GM18507 (cell line): ENCODE results near the gene PPFIA2.

Source experiments
- DNase-seq: peaks from one replicate; pipeline ENCODE4 v3.0.0; 2011; ENCODE audit warnings: low read depth; ENCODE audit not compliant: insufficient read length; ENCODE audit errors: extremely low spot score
- FAIRE-seq: peaks from 2 replicates; lab custom pipeline; 2011; peaks lifted over from hg19 to GRCh38; lab: Jason Lieb, UNC

PPFIA2 gene

GRCh38 chr12:81472934-81473333 is 286.2 kb downstream of the PPFIA2 start:
- DNase-seq (no peak), FAIRE-seq (no peak)

DNA sequence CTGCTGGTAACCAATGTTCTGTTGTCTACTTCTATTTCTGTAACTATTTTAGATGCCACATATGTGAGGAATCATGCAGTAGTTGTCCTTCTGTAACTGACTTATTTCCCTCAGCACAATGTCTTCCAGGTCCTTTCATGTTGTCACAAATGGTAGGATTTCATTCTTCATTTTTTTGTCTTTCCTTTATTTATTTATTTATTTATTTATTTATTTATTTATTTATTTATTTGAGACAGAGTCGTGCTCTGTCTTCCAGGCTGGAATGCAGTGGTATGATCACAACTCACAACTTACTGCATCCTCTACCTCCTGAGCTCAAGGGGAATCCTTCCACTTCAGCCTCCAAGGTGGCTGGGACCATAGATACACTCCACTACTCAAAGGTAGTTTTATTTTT is 288.2 kb downstream of the PPFIA2 start:
- no peak for DNase-seq
- FAIRE-seq: no peak

DNA sequence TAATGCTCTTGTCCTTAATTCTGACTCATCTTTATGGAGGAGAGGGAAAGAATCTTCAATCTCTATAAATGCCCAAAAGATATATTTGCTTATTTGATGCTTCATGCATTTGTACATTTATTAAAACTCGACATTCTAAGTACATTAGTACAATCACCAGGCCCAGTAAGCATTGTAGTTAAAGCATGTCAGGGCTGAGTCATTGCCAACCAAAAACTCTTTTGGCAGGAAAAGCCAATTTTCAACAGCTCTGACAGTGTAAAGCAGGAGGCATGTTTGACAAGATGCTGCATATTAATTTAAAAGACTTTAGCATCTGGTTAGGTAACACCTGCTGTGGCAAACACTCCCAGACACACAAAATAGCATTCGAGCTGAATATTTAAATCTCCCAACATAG is 290.9 kb downstream of the PPFIA2 start:
- no peak for DNase-seq
- FAIRE-seq: no peak

- FAIRE-seq: no peak
These were observed 293.3 kb downstream of the PPFIA2 start for GRCh38 chr12:81465876-81466275.

DNA sequence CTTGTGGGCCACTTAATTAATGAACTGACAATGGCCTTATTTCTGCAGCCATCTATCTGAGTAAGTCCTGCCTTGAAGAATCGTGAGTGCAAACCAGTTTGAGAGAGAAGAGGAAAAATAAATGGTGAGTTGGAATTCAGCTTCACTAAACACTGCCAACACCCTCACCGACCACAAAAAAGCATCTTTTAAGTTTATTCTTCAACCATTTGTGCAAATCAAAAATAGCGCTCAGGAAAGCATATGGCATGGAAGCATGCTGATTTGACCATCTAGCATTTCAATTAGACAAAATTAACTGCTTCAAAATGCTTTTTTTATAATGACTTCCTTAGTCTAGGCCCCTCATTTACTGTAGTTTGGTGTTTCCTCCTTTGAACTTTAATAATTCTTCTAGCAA is 294.0 kb downstream of the PPFIA2 start:
- DNase-seq: no peak
- no peak for FAIRE-seq

More at GRCh38 chr12:81465876-81466275, 293.3 kb downstream of the PPFIA2 start:
- no peak for DNase-seq

GRCh38 chr12:81461163-81461562 is 298.0 kb downstream of the PPFIA2 start:
- FAIRE-seq: no peak
- DNase-seq: no peak

DNA sequence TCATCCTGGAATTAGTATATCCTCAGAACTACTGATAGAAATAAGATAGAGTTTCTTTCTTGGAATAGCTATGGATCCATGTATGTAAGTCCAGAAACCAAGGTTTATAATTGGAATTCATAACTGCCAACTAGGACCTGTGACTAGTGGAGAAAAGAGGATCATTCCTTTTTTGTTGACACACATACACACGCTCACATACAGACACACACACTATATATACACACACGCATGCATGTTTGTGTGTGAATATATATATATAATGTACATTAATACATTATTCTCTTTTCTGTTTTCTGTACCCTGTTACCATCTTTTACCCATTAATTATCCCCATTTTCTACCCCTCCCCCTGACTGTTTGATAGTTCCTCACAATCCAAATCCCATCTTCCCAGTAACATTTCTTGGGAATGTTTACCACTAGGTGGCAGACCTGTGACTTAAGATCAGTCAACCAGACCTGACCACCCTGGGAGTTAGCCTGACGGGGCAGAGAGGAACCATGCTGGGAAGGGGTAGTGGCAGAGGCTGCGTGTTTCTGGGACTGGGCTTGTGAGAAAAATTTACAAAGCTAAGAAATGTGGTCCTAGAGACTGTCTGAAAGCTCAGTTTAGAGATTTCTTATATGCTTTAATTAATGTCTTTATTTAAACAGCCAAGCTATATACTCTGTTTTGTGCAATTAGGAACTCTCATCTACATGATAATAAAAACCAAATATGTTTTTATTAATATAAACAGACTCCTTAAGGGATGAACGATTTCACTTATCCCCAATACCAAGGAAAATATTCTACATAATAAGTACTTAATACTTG is 308.0 kb downstream of the PPFIA2 start:
- FAIRE-seq (no peak), DNase-seq (no peak)

DNA sequence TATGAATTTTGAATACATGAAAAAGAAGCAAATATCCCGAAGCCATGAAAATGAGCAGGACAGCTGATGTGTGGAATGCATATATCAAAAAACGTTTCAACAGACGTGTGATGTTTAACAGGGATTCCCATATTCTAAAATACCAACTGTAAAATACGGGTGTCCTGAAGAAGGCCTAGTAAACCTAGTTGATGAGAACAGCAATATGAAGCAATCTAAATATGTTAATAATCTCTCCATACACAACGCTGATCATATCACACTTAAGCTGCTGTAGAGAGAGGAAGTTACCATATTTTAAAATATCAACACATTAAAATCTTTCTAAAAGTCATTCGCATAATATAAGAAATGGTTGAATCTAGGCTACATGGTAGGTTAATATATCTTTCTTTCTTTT is 317.5 kb downstream of the PPFIA2 start:
- no peak for FAIRE-seq
- no peak for DNase-seq

GRCh38 chr12:81440001-81440400 is 319.1 kb downstream of the PPFIA2 start:
- DNase-seq (no peak), FAIRE-seq (no peak)

GRCh38 chr12:81439344-81439743 is 319.8 kb downstream of the PPFIA2 start:
- DNase-seq (no peak), FAIRE-seq (no peak)

DNA sequence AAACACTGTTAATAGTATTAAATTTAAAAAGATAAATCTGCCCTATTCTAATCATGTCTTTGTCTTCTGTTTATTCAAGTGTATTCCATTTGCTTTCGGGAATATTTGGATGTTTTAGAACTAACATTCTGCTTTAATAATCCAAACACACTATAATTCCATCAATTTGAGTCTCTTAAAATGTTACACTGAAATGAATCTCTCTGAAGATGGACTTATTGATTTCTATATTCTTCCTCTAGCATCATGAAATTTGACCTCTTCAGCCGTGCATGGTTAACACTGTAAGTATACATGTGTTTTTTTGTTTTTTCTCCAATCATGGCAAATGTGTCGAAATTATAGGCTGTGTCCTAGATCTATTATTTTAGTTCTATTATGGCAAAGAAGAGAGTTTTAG is 342.1 kb downstream of the PPFIA2 start:
- FAIRE-seq (no peak), DNase-seq (no peak)

DNA sequence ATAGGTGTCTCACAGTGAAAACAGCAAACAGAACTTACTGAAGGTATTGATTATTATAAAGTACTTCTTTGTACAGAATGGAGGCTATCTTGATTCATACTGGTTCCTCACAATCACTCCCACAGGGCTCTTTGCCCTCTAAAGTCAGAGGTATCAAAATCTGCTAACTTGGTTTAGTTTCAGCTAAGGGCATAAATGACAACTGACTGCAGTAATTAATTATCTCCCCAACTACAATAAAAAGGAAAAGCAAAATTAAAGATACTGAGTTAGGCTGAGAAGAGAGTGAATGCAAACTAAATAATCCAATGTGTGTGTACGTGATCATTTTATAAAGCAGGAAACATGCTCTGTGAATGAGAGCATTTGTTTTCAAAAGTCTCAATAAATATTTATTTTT is 342.6 kb downstream of the PPFIA2 start:
- DNase-seq (no peak), FAIRE-seq (no peak)

GRCh38 chr12:81414441-81414840 is 344.7 kb downstream of the PPFIA2 start:
- DNase-seq (no peak), FAIRE-seq (no peak)

GRCh38 chr12:81412940-81413339 is 346.2 kb downstream of the PPFIA2 start:
- no peak for DNase-seq
- no peak for FAIRE-seq

DNA sequence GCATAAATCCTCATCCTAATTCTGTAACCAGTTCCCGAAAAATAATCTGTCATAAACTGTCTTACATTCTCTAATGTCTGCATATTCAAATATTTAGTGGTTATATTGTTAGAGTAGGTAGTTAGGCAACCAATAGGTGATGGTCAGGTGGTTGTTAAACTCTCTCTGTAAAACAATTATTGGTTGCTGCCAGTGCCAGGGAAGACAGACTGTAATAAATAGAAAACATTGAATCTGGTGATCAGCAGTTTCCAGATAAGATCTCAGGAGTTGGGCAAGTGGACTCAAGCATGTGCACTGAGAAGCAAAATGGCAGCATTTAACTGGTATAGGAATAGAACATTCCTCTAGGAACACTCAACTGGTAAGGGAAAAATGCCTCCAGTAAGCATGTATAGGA is 355.8 kb downstream of the PPFIA2 start:
- FAIRE-seq: no peak
- no peak for DNase-seq

GRCh38 chr12:81401241-81401640 is 357.9 kb downstream of the PPFIA2 start:
- FAIRE-seq (no peak), DNase-seq (no peak)

- FAIRE-seq (no peak), DNase-seq (no peak)
These were observed 359.1 kb downstream of the PPFIA2 start for GRCh38 chr12:81400024-81400423.

DNA sequence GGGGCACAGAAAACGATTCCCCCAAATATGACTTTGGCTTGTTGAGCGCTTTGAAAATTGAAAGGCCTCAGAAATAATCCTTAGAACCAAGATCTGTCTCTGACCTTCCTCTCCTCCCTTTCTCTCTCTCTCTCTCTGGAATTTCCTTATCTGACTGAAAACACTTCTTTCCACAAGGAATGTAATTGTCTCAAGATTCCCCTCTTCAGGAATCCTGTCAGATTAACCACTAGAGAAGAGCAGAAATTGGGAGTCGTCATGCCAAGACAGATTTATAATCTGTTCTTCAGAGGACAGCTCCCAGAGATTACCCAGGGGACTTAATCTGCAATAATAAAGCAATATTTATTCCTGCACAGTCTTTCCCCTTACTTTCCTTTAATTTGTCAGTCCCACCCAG is 363.7 kb downstream of the PPFIA2 start:
- FAIRE-seq (no peak), DNase-seq (no peak)

DNA sequence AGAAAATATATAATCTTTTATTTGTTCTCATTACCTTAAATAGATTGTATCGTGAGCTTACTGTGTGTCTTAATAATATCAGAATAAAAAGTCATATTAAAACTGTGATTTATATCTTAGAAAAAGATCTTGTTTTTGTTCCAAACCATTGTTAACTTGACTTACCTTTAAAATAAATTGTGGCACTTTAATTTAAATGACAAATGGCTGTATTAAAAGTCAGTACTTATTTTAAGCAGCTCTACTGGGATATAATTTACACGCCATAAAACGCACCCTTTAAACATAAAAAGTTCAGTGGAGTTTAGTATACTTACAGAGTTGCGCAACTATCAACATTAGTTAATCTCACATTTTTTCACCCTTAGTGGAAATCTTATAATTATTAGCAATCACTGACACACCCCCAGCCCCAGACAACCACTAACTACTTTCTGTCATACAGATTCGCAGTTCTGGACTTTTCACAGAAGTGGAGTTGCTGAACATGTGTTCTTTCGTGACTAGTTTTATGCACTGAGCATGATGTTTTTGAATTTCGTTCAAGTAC is 369.5 kb downstream of the PPFIA2 start:
- no peak for DNase-seq
- FAIRE-seq: no peak

DNA sequence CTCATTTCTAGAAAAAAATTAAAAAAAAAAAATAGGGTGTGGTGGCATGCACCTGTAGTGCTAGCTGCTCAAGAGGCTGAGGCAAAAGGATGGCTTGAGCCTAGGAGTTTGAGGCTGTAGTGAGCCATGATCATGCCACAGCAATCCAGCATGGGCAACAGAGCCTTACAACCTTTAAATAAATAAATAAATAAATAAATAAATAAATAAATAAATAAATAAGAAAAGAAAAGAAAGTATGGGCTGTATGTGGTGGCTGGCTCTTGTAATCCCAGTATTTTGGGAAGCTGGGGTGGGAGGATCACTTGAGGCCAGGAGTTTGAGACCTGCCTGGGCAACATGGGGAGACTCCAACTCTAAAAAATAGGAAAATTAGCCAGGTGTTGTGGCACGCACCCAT is 373.0 kb downstream of the PPFIA2 start:
- FAIRE-seq (no peak), DNase-seq (no peak)

GRCh38 chr12:81381951-81382350 is 377.2 kb downstream of the PPFIA2 start:
- FAIRE-seq: no peak
- DNase-seq: no peak
